SK-N-SH treated with all-trans-retinoic acid at 6 μM for 48 hours (cell line): ENCODE measurements around the gene CNTFR.

Experiments used
- ATAC-seq: fragments of 200-7000 bp; cut with Tn5 transposase; 3 replicates; pipeline ENCODE4 v1.9.1; 2020; ENCODE audit warnings: mild to moderate bottlenecking, moderate library complexity
- ARNTL ChIP-seq: fragments of 450-650 bp; formaldehyde crosslinking; IDR thresholded peaks from 2 replicates; pipeline ENCODE4 v1.5.0; 2020; ENCODE audit warnings: low read depth, mild to moderate bottlenecking, moderate library complexity, borderline replicate concordance
- BACH2 ChIP-seq: fragments of 250-450 bp; sonication (Bioruptor Pico); IDR thresholded peaks from 2 replicates; pipeline ENCODE4 v1.9.0; 2021; ENCODE audit warnings: mild to moderate bottlenecking, borderline replicate concordance
- CREB5 ChIP-seq: fragments of 250-450 bp; sonication (Bioruptor Pico); IDR thresholded peaks from 2 replicates; pipeline ENCODE4 v1.5.1; 2020; ENCODE audit warnings: low read depth, mild to moderate bottlenecking, moderate library complexity
- CSDC2 ChIP-seq: fragments of 250-450 bp; sonication (Bioruptor Pico); IDR thresholded peaks from 2 replicates; pipeline ENCODE4 v1.5.0; 2020; ENCODE audit warnings: mild to moderate bottlenecking, moderate library complexity
- CSRNP3 ChIP-seq: fragments of 250-450 bp; sonication (Bioruptor Pico); IDR thresholded peaks from 2 replicates; pipeline ENCODE4 v1.5.1; 2021; ENCODE audit warnings: mild to moderate bottlenecking, moderate library complexity
- ESRRG ChIP-seq: fragments of 250-450 bp; sonication (Bioruptor Pico); IDR thresholded peaks from 2 replicates; pipeline ENCODE4 v1.6.1; 2021; ENCODE audit warnings: mild to moderate bottlenecking
- GLIS3 ChIP-seq: fragments of 250-450 bp; sonication (Bioruptor Pico); IDR thresholded peaks from 2 replicates; pipeline ENCODE4 v1.5.0; 2020; ENCODE audit warnings: mild to moderate bottlenecking, moderate library complexity
- OSR1 ChIP-seq: fragments of 250-450 bp; sonication (Bioruptor Pico); IDR thresholded peaks from 2 replicates; pipeline ENCODE4 v1.8.0; 2022; ENCODE audit warnings: moderate library complexity, mild to moderate bottlenecking, inconsistent platforms
- POU6F1 ChIP-seq: fragments of 250-450 bp; sonication (Bioruptor Pico); IDR thresholded peaks from 2 replicates; pipeline ENCODE4 v1.8.0; 2021; ENCODE audit warnings: low read depth, mild to moderate bottlenecking, moderate library complexity, borderline replicate concordance
- PPARA ChIP-seq: fragments of 250-450 bp; sonication (Bioruptor Pico); IDR thresholded peaks from 2 replicates; pipeline ENCODE4 v1.5.0; 2020; ENCODE audit warnings: mild to moderate bottlenecking, borderline replicate concordance
- RARB ChIP-seq: fragments of 250-450 bp; sonication (Bioruptor Pico); IDR thresholded peaks from 2 replicates; pipeline ENCODE4 v1.8.0; 2021; ENCODE audit warnings: mild to moderate bottlenecking, moderate library complexity
- TCF4 ChIP-seq: fragments of 250-450 bp; sonication (Bioruptor Pico); IDR thresholded peaks from 2 replicates; pipeline ENCODE4 v1.8.0; 2021; ENCODE audit warnings: mild to moderate bottlenecking, moderate library complexity, borderline replicate concordance
- TSHZ2 ChIP-seq: fragments of 250-450 bp; sonication (Bioruptor Pico); IDR thresholded peaks from 2 replicates; pipeline ENCODE4 v1.5.0; 2020; ENCODE audit warnings: mild to moderate bottlenecking, moderate library complexity
- ZC3H10 ChIP-seq: fragments of 250-450 bp; sonication (Bioruptor Pico); IDR thresholded peaks from 2 replicates; pipeline ENCODE4 v1.5.1; 2021; ENCODE audit warnings: mild to moderate bottlenecking, moderate library complexity
- ZFP3 ChIP-seq: fragments of 250-450 bp; sonication (Bioruptor Pico); IDR thresholded peaks from 2 replicates; pipeline ENCODE4 v1.5.0; 2020; ENCODE audit warnings: mild to moderate bottlenecking, moderate library complexity
- ZFP30 ChIP-seq: fragments of 450-650 bp; formaldehyde crosslinking; IDR thresholded peaks from 2 replicates; pipeline ENCODE4 v1.5.0; 2022; ENCODE audit warnings: mild to moderate bottlenecking, moderate library complexity
- ZNF8 ChIP-seq: fragments of 450-650 bp; formaldehyde crosslinking; IDR thresholded peaks from 2 replicates; pipeline ENCODE4 v1.5.0; 2020; ENCODE audit warnings: mild to moderate bottlenecking, moderate library complexity

Gene CNTFR

GRCh38 chr9:34568774-34569173, 20.8 kb downstream of the CNTFR start:
- TF ChIP-seq RARB (CRISPR knock-in tag), result no peak
- TF ChIP-seq ZFP3 (CRISPR knock-in tag), result no peak
- no peak for TF ChIP-seq CREB5
- no peak for TF ChIP-seq ARNTL (CRISPR knock-in tag)
- TF ChIP-seq PPARA (CRISPR knock-in tag), result no peak
- no peak for TF ChIP-seq ESRRG
- no peak for TF ChIP-seq ZC3H10
- no peak for TF ChIP-seq TSHZ2 (CRISPR knock-in tag)
- TF ChIP-seq GLIS3 (CRISPR knock-in tag), result no peak
- TF ChIP-seq, all 23 proteins: peak for 0
- no peak for ATAC-seq

GRCh38 chr9:34568133-34568532, 21.4 kb downstream of the CNTFR start:
- TF ChIP-seq BACH2 (CRISPR knock-in tag), result no peak
- no peak for TF ChIP-seq ZNF8 (CRISPR knock-in tag)
- TF ChIP-seq CSRNP3 (CRISPR knock-in tag), result no peak
- TF ChIP-seq TCF4, result no peak

GRCh38 chr9:34566972-34567371, 22.6 kb downstream of the CNTFR start:
- ATAC-seq, result no peak
- TF ChIP-seq ZC3H10 (no peak), TSHZ2 (CRISPR knock-in tag) (0 out of 2 replicates have a peak, but pooled peaks have one; percentile 30)
- TF ChIP-seq, all 23 proteins: peak for 1

More at GRCh38 chr9:34568133-34568532, 21.4 kb downstream of the CNTFR start:
- ATAC-seq, result no peak

GRCh38 chr9:34566322-34566721, 23.2 kb downstream of the CNTFR start:
- TF ChIP-seq TCF4, result no peak
- no peak for TF ChIP-seq BACH2 (CRISPR knock-in tag)
- TF ChIP-seq, all 23 proteins: peak for 0

GRCh38 chr9:34565856-34566255, 23.7 kb downstream of the CNTFR start:
- ATAC-seq, result no peak

More at GRCh38 chr9:34566322-34566721, 23.2 kb downstream of the CNTFR start:
- no peak for ATAC-seq

More at GRCh38 chr9:34565856-34566255, 23.7 kb downstream of the CNTFR start:
- TF ChIP-seq OSR1 (no peak), CSDC2 (CRISPR knock-in tag) (no peak), CREB5 (no peak), RARB (CRISPR knock-in tag) (no peak), ESRRG (no peak), POU6F1 (CRISPR knock-in tag) (no peak), TCF4 (no peak), ZFP30 (CRISPR knock-in tag) (no peak)
- TF ChIP-seq, all 23 proteins: peak for 0
